ENCODE measurements around the gene KATNB1. TPM values are rescaled to one million over a fixed set of nuclear protein-coding genes. Genes with fewer than 3 reads are reported as not detected.

The KATNB1 gene
- total RNA-seq, 4 donors from 2014 or later = 30.6 to 54.9 (median 41.1) TPM

DNA sequence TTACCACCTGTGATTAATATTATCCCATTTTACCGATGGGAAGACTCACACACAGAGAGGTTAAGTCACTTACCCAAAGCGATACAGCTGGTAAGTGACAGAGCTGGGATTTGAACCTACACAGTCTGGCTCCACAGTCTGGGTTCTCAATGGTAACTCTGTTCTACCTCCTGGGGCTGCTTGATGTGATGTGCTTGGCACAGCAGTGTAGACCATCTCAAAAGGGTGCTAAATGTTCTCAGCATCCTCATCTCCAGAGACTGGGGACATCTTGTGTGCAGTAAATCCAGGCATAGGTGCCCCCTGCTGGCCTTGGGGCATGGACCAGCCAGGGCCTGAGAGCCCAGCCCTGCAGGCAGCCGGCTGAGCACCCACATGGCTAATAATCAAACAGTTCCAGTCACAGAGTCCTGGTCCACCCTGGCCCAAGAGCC is 15.4 kb upstream of the KATNB1 start:
- DNase-seq (ENCODE audit: low spot score in 2 of 2) = no peak
- no peak for TF ChIP-seq POLR2A (IDR thresholded peaks at IDR 0.05)
- TF ChIP-seq, protein P1, sequence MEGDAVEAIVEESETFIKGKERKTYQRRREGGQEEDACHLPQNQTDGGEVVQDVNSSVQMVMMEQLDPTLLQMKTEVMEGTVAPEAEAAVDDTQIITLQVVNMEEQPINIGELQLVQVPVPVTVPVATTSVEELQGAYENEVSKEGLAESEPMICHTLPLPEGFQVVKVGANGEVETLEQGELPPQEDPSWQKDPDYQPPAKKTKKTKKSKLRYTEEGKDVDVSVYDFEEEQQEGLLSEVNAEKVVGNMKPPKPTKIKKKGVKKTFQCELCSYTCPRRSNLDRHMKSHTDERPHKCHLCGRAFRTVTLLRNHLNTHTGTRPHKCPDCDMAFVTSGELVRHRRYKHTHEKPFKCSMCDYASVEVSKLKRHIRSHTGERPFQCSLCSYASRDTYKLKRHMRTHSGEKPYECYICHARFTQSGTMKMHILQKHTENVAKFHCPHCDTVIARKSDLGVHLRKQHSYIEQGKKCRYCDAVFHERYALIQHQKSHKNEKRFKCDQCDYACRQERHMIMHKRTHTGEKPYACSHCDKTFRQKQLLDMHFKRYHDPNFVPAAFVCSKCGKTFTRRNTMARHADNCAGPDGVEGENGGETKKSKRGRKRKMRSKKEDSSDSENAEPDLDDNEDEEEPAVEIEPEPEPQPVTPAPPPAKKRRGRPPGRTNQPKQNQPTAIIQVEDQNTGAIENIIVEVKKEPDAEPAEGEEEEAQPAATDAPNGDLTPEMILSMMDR (IDR thresholded peaks at IDR 0.05) = no peak
- H3K4me3 ChIP-seq (ENCODE audit: low read depth, poor library complexity, severe bottlenecking) = no peak overlapping the region
- 66 to 79% methylated on average over 3 of the region's 3 CpGs for WGBS, 2 donors
- intact Hi-C loops (cut with DNase I; ENCODE audit: low total_unique reads) = no loop called here

DNA sequence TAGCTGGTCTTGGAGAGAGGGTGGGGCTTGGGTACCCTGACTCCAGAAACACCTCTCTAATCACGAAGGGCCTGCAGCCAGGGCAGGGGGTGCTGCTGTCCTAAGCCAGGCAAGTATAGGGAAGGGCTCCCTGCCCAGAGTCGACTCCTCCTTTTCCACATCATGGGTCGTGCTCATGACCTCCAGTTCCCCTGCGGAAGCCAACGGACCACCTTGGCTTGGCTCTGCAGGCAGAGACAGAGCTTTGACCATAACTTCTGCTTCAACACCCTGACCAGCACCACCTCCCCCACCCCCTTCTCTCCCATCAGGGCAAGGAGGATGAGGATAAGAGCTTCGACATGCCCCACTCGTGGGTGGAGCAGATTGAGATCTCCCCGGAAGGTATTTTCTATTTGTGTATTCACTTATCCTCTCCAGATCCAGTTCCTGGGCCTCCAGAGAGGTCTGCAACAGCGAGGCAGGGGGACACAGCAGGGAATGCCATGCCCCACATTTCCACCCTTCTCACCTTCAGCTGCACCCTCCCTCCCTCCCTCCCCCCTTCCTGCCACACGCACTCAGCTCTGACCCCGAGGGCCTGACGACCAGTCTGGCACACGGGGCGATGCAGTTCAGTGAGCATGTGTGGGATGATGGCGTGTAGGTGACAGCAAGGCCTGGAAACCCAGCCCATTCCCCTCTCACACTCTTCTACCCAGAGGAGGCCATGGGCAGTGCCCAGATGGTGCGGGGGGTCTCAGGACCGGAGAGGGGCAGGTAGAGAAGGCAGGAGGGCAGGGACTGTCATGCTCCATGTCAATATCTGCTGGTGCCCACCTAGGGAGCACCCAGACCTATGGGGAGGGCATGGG is 14.0 kb upstream of the KATNB1 start:
- no peak for TF ChIP-seq POLR2A (IDR thresholded peaks at IDR 0.05)
- TF ChIP-seq, protein P1 (IDR thresholded peaks at IDR 0.05) = no peak
- no peak for DNase-seq (ENCODE audit: low spot score in 2 of 2)
- WGBS, 2 donors = 63 to 71% methylated on average over 17 of the region's 17 CpGs
- intact Hi-C loops (cut with DNase I; ENCODE audit: low total_unique reads) = no loop called here
- H3K4me3 ChIP-seq (ENCODE audit: low read depth, poor library complexity, severe bottlenecking) = no peak overlapping the region

DNA sequence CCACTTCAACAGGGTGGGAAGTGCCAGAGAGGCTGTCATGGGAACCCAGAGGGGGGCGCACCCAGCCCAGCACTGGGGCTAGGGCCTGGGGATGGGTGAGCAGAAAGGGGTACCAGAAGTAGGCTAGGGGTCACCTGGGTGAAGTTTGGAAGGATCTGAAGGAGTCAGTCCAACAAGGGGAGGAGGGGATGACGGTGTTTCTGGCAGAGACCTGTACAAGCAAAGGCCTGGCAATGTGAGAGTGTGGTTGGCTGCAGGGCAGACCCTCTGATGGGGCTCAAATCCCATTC is 13.4 kb upstream of the KATNB1 start:
- intact Hi-C loops (cut with DNase I; ENCODE audit: low total_unique reads) = no loop called here
- no peak overlapping the region for H3K4me3 ChIP-seq (ENCODE audit: low read depth, poor library complexity, severe bottlenecking)
- TF ChIP-seq, protein P1 (IDR thresholded peaks at IDR 0.05) = no peak
- no peak for TF ChIP-seq POLR2A (IDR thresholded peaks at IDR 0.05)
- no peak for DNase-seq (ENCODE audit: low spot score in 2 of 2)
- 90 to 94% methylated on average over 2 of the region's 2 CpGs for WGBS, 2 donors

DNA sequence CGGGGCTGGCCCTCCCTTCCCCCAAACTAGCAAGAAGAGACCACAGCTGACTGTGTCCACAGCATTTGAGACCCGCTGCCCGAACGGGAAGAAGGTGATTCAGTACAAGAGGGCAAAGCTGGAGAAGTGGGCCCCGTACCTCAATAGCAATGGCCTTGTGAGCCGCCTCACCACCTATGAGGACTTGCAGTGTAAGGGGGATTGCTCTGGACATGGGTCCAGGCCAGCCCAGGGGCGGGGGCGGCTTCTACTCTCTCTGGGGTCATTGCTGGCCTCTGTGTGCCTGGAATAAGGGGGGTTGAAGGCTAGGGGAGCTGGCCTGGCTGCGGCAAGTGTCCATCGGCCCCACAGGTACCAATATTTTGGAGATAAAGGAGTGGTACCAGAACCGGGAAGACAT is 12.9 kb upstream of the KATNB1 start:
- no peak overlapping the region for H3K4me3 ChIP-seq (ENCODE audit: low read depth, poor library complexity, severe bottlenecking)
- 78 to 88% methylated on average over 11 of the region's 11 CpGs for WGBS, 2 donors
- intact Hi-C loops (cut with DNase I; ENCODE audit: low total_unique reads) = no loop called here
- no peak for DNase-seq (ENCODE audit: low spot score in 2 of 2)
- TF ChIP-seq POLR2A (IDR thresholded peaks at IDR 0.05) = no peak
- TF ChIP-seq, protein P1 (IDR thresholded peaks at IDR 0.05) = no peak

DNA sequence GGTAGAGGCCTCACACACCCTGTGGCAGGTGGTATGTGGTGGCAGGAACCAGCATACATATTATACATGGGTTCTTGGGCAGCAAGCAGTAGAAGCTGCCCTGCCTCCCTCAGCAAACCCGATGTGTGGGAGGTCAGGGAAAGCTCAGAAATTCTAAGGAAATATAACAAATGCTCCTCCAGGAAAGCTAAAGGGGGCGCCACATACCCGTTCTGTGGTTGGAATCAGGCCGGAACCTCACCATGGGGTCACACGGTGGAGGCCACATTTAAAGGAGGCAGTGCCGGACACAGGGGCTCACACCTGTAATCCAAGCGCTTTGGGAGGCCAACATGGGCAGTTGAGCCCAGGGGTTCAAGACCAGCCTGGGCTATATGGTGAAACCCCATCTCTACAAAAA is 12.4 kb upstream of the KATNB1 start:
- intact Hi-C loops (cut with DNase I; ENCODE audit: low total_unique reads) = no loop called here
- 79 to 83% methylated on average over 7 of the region's 7 CpGs for WGBS, 2 donors
- no peak for DNase-seq (ENCODE audit: low spot score in 2 of 2)
- TF ChIP-seq, protein P1 (IDR thresholded peaks at IDR 0.05) = no peak
- TF ChIP-seq POLR2A (IDR thresholded peaks at IDR 0.05) = no peak
- H3K4me3 ChIP-seq (ENCODE audit: low read depth, poor library complexity, severe bottlenecking) = no peak overlapping the region

DNA sequence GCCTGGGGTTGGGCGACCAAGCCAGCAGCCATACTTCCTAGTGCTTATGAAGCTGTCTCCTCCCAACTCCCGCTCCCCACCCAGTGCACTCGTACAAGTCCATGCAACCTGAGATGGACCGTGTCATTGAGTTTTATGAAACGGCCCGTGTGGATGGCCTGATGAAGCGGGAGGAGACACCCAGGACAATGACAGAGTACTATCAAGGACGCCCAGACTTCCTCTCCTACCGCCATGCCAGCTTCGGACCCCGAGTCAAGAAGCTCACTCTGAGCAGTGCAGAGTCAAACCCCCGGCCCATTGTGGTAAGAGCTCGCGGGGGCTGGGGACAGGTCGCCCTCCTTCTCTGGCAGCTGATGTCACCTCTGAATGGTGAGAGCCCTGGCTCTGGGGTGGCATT is 11.0 kb upstream of the KATNB1 start:
- 78 to 88% methylated on average over 15 of the region's 15 CpGs for WGBS, 2 donors
- intact Hi-C loops (cut with DNase I; ENCODE audit: low total_unique reads) = no loop called here
- no peak overlapping the region for H3K4me3 ChIP-seq (ENCODE audit: low read depth, poor library complexity, severe bottlenecking)
- no peak for DNase-seq (ENCODE audit: low spot score in 2 of 2)
- TF ChIP-seq, protein P1 (IDR thresholded peaks at IDR 0.05) = no peak
- no peak for TF ChIP-seq POLR2A (IDR thresholded peaks at IDR 0.05)

Measured in lower leg skin (tissue), 4 donors.